ENCODE measurements around the gene MYO5A.

GRCh38 chr15:52391069-52391468 lies 137.6 kb downstream of the MYO5A start:
- TF ChIP-seq, protein P1, sequence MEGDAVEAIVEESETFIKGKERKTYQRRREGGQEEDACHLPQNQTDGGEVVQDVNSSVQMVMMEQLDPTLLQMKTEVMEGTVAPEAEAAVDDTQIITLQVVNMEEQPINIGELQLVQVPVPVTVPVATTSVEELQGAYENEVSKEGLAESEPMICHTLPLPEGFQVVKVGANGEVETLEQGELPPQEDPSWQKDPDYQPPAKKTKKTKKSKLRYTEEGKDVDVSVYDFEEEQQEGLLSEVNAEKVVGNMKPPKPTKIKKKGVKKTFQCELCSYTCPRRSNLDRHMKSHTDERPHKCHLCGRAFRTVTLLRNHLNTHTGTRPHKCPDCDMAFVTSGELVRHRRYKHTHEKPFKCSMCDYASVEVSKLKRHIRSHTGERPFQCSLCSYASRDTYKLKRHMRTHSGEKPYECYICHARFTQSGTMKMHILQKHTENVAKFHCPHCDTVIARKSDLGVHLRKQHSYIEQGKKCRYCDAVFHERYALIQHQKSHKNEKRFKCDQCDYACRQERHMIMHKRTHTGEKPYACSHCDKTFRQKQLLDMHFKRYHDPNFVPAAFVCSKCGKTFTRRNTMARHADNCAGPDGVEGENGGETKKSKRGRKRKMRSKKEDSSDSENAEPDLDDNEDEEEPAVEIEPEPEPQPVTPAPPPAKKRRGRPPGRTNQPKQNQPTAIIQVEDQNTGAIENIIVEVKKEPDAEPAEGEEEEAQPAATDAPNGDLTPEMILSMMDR (IDR thresholded peaks at IDR 0.05) = no peak
- no peak for TF ChIP-seq POLR2A (IDR thresholded peaks at IDR 0.05)
